Aorta (tissue), 5 donors: ENCODE results near the gene XYLT1. TPM values are rescaled to one million over a fixed set of nuclear protein-coding genes. Genes with fewer than 3 reads are reported as not detected.

ENCODE experiments used
- ATAC-seq: fragments of 200-7000 bp; cut with Tn5 transposase; one replicate; pipeline ENCODE4 v1.9.1; 2022; ENCODE audit warnings: moderate library complexity; ENCODE audit not compliant: low FRiP score
- DNase-seq, 2 donors: peaks; one replicate each; pipeline ENCODE4 v3.0.0-alpha.2; 2020
- H3K27ac ChIP-seq, 2 donors: one replicate each; pipeline ENCODE4 v1.5.1; 2013; ENCODE audit warnings: low read length in 2 of 2, mild to moderate bottlenecking in 2 of 2, moderate library complexity in 2 of 2, control low read depth in 1 of 2, inconsistent platforms in 1 of 2, low read depth in 1 of 2
- H3K27me3 ChIP-seq, 2 donors: one replicate each; pipeline ENCODE4 v1.6.1; 2013; ENCODE audit warnings: control low read depth in 1 of 2, low read length in 1 of 2, mild to moderate bottlenecking in 1 of 2, moderate library complexity in 1 of 2; ENCODE audit not compliant: insufficient read depth in 2 of 2, control insufficient read depth in 1 of 2
- H3K36me3 ChIP-seq, 2 donors: one replicate each; pipeline ENCODE4 v1.6.1; 2013; ENCODE audit warnings: control low read depth in 1 of 2, low read length in 1 of 2, mild to moderate bottlenecking in 1 of 2; ENCODE audit not compliant: insufficient read depth in 2 of 2, control insufficient read depth in 1 of 2
- H3K4me1 ChIP-seq, 2 donors: one replicate each; pipeline ENCODE4 v1.6.1; 2013; ENCODE audit warnings: low read length in 2 of 2, control low read depth in 1 of 2, mild to moderate bottlenecking in 1 of 2, moderate library complexity in 1 of 2; ENCODE audit not compliant: insufficient read depth in 2 of 2, control insufficient read depth in 1 of 2
- H3K4me3 ChIP-seq, 2 donors: one replicate each; pipeline ENCODE4 v1.5.1; 2013; ENCODE audit warnings: low read length in 2 of 2, control low read depth in 1 of 2, mild to moderate bottlenecking in 1 of 2
- H3K9me3 ChIP-seq: one replicate; pipeline ENCODE4 v1.6.1; 2013; ENCODE audit warnings: mild to moderate bottlenecking, low read length; ENCODE audit not compliant: control insufficient read depth
- WGBS, 2 donors: extraction: QIAGEN DNeasy Blood & Tissue Kit; methylation state at CpG; one replicate each; pipeline ENCODE4 v1.1.7; 2013; 5-methylcytosine and 5-hydroxymethylcytosine counted together
- intact Hi-C, 2 donors: fragments of 100-400 bp; cut with DNase I; formaldehyde crosslinking; loops; one replicate each; pipeline versions ENCODE4 v1.14.2 to v1.15.0; 2022
- polyA plus RNA-seq, 2 donors: library from polyadenylated mRNA; stranded (reverse); fragments of 200-250 nt; gene quantifications; one replicate each; pipeline ENCODE4 v1.2.3, GENCODE V29; 2013
- total RNA-seq, 2 donors: library from RNA; stranded (reverse); fragmentation: NEBNext Ultra II Directional; extraction: Animal tissue kit (Norgen Biotek cat#: 25700); gene quantifications; one replicate each; pipeline ENCODE4 v1.2.1, GENCODE V29; 2021
- donor health status: healthy with polysubstance abuse.
- donor health status: Bipolar disorder and iron deficiency.
- donor health status: DM: no; HTN: no; CAD: no.
- donor health status: DM: no; HTN: no; CAD: no.
- donor health status: DM: yes; HTN: yes; CAD: no.

Gene XYLT1
- total and polyA plus RNA-seq, 4 donors, result 1.3 to 15.9 (median 8.6) TPM

DNA sequence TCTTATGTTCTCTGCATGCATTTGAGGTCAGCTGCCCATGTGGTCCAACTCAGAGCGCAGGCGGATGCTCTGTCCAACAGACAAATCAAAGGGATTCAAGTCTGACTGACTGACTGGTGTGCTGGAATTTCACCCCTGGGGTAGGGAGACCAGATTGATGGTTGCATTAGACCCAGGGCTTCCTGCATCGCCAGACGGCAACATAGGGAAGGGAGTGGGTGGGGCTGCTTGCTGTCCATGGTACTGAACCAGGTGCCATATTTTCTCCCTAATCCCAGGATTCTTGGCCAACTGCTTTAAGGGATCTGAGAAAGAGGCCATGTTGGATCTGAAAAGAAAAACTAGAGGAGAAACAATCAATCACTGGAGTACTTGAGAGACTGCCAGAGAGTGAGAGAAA is 332.0 kb downstream of the XYLT1 start:
- Histone ChIP-seq H3K4me3 (no peak overlapping the region), H3K36me3 (peaks cover 0 to 8% of the 10 kb centered on the region in 2 donors), H3K27ac (no peak overlapping the region), H3K4me1 (no peaks in the 10 kb centered on the region), H3K27me3 (no peaks in the 10 kb centered on the region), H3K9me3 (no peaks in the 10 kb centered on the region)
- ATAC-seq (no peak), DNase-seq (no peak)
- intact Hi-C loops, result no loop called here
- 56% methylated on average over 4 of the region's 4 CpGs for WGBS, 2 donors

GRCh38 chr16:17135439-17135838 is 335.3 kb downstream of the XYLT1 start:
- DNase-seq, result no peak
- H3K27me3 ChIP-seq, result no peaks in the 10 kb centered on the region
- WGBS, 2 donors, result 81 to 95% methylated on average over 4 of the region's 4 CpGs
- no peaks in the 10 kb centered on the region for H3K9me3 ChIP-seq
- no peak overlapping the region for H3K27ac ChIP-seq
- H3K4me3 ChIP-seq, result no peak overlapping the region
- ATAC-seq, result no peak
- H3K4me1 ChIP-seq, result no peaks in the 10 kb centered on the region
- intact Hi-C loops, result no loop called here
- peaks cover 0 to 9% of the 10 kb centered on the region in 2 donors for H3K36me3 ChIP-seq

DNA sequence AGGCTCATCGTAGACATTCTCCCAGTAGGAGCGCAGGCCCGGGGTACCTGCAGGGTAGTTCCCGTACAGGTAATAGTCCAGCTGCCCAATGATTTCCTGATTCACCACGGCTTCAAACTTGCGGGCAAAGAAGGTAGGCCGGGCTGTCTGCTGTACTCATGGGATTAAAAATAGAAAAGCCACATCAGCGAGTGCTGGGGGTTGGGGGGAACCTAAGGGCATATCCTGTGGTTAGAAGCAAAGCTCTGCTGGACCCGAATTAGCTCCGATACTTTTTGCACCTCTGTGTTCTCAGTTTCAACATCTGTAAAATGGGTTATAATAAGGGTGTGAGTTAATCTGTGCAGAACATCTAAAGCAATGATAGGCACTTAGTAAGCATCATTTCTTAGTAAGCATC is 336.2 kb downstream of the XYLT1 start:
- intact Hi-C loops, result no loop called here
- Histone ChIP-seq H3K27ac (no peak overlapping the region), H3K9me3 (no peaks in the 10 kb centered on the region), H3K4me3 (no peak overlapping the region), H3K4me1 (no peaks in the 10 kb centered on the region), H3K27me3 (no peaks in the 10 kb centered on the region), H3K36me3 (peaks cover 0 to 11% of the 10 kb centered on the region in 2 donors)
- DNase-seq (no peak), ATAC-seq (no peak)
- 94 to 96% methylated on average over 10 of the region's 10 CpGs for WGBS, 2 donors

GRCh38 chr16:17133851-17134250 is 336.9 kb downstream of the XYLT1 start:
- intact Hi-C loops, result no loop called here
- Histone ChIP-seq H3K27ac (no peak overlapping the region), H3K4me1 (no peaks in the 10 kb centered on the region), H3K27me3 (no peaks in the 10 kb centered on the region), H3K9me3 (no peaks in the 10 kb centered on the region), H3K4me3 (no peak overlapping the region), H3K36me3 (peaks cover 0 to 11% of the 10 kb centered on the region in 2 donors)
- 97% methylated on average over 5 of the region's 5 CpGs for WGBS, 2 donors
- ATAC-seq (no peak), DNase-seq (no peak)

DNA sequence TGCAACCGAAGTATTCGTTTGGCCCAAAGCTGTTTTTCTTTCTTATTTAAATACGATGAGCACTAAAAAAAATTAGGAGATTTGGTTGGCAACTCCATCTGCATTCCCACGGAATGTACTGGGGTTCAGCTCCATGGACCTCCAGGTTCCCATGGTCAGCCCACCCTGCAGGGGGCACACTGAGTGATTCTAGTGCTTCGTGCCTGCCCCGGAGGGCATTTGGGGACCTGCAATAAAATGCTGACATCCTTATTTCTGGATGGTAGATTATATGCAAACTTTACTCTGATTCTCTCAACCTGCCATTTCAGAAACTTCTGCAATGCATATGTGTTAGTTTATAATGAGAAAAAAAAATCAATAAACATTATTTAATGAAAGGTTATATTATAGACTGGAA is 339.4 kb downstream of the XYLT1 start:
- H3K4me1 ChIP-seq, result no peaks in the 10 kb centered on the region
- H3K36me3 ChIP-seq, result peaks cover 0 to 5% of the 10 kb centered on the region in 2 donors
- ATAC-seq (no peak), DNase-seq (no peak)
- intact Hi-C loops, result no loop called here
- no peaks in the 10 kb centered on the region for H3K9me3 ChIP-seq
- H3K27ac ChIP-seq, result no peak overlapping the region
- 83 to 86% methylated on average over 6 of the region's 6 CpGs for WGBS, 2 donors
- H3K27me3 ChIP-seq, result no peaks in the 10 kb centered on the region
- no peak overlapping the region for H3K4me3 ChIP-seq

GRCh38 chr16:17130733-17131132 is 340.0 kb downstream of the XYLT1 start:
- Histone ChIP-seq H3K4me1 (no peaks in the 10 kb centered on the region), H3K27me3 (no peaks in the 10 kb centered on the region), H3K4me3 (no peak overlapping the region), H3K9me3 (no peaks in the 10 kb centered on the region), H3K27ac (no peak overlapping the region), H3K36me3 (peaks cover 0 to 5% of the 10 kb centered on the region in 2 donors)
- DNase-seq (no peak), ATAC-seq (no peak)
- WGBS, 2 donors, result 95 to 97% methylated on average over 6 of the region's 6 CpGs
- intact Hi-C loops, result no loop called here

GRCh38 chr16:17129971-17130370 is 340.8 kb downstream of the XYLT1 start:
- DNase-seq (no peak), ATAC-seq (no peak)
- intact Hi-C loops, result no loop called here
- Histone ChIP-seq H3K36me3 (peaks cover 0 to 7% of the 10 kb centered on the region in 2 donors), H3K4me1 (no peaks in the 10 kb centered on the region), H3K27ac (no peak overlapping the region), H3K4me3 (no peak overlapping the region), H3K27me3 (no peaks in the 10 kb centered on the region), H3K9me3 (no peaks in the 10 kb centered on the region)
- 90 to 93% methylated on average over 5 of the region's 5 CpGs for WGBS, 2 donors

GRCh38 chr16:17128791-17129190 is 342.0 kb downstream of the XYLT1 start:
- DNase-seq (no peak), ATAC-seq (no peak)
- 80 to 81% methylated on average over 6 of the region's 6 CpGs for WGBS, 2 donors
- Histone ChIP-seq H3K27me3 (no peaks in the 10 kb centered on the region), H3K4me1 (no peaks in the 10 kb centered on the region), H3K4me3 (no peak overlapping the region), H3K27ac (no peak overlapping the region), H3K9me3 (no peaks in the 10 kb centered on the region), H3K36me3 (peaks cover 0 to 7% of the 10 kb centered on the region in 2 donors)
- intact Hi-C loops, result no loop called here

GRCh38 chr16:17126156-17126555 is 344.6 kb downstream of the XYLT1 start:
- Histone ChIP-seq H3K4me3 (no peak overlapping the region), H3K27ac (no peak overlapping the region), H3K4me1 (no peaks in the 10 kb centered on the region), H3K9me3 (no peaks in the 10 kb centered on the region), H3K27me3 (no peaks in the 10 kb centered on the region), H3K36me3 (peaks cover 0 to 7% of the 10 kb centered on the region in 2 donors)
- intact Hi-C loops, result no loop called here
- 54 to 61% methylated on average over 3 of the region's 3 CpGs for WGBS, 2 donors
- ATAC-seq, result no peak
- DNase-seq, result no peak
